Lower leg skin (tissue), 4 donors: ENCODE data around the gene BPIFB3. TPM values are rescaled to one million over a fixed set of nuclear protein-coding genes. Genes with fewer than 3 reads are reported as not detected.

ENCODE experiments used
- DNase-seq, 2 donors: peaks; one replicate each; pipeline ENCODE4 v3.0.0-alpha.2; 2019; ENCODE audit warnings: low spot score in 2 of 2
- H3K4me3 ChIP-seq: fragments of 200-600 bp; sonication (generic); 2 replicates; pipeline ENCODE4 v1.5.1; 2017; ENCODE audit warnings: mild to moderate bottlenecking, low read depth; ENCODE audit not compliant: poor library complexity, severe bottlenecking
- CTCF ChIP-seq, 3 donors: fragments of 450-650 bp; IDR thresholded peaks; one replicate each; pipeline ENCODE4 v1.5.1; 2016; ENCODE audit warnings: antibody characterized with exemption in 3 of 3, mild to moderate bottlenecking in 3 of 3, moderate library complexity in 2 of 3
- POLR2A ChIP-seq, 2 donors: fragments of 450-650 bp; IDR thresholded peaks; one replicate each; pipeline ENCODE4 v1.6.1; 2016 to 2017; ENCODE audit warnings: antibody characterized with exemption in 2 of 2, mild to moderate bottlenecking in 1 of 2, moderate library complexity in 1 of 2
- WGBS, 2 donors: methylation state at CpG; one replicate each; pipeline ENCODE4 v1.1.5; 2018; 5-methylcytosine and 5-hydroxymethylcytosine counted together
- intact Hi-C: fragments of 100-400 bp; cut with DNase I; formaldehyde crosslinking; loops from one replicate; pipeline ENCODE4 v1.15.0; 2023; ENCODE audit warnings: low total_unique reads
- total RNA-seq, 4 donors: library from RNA; depleted of rRNA; stranded (reverse); fragments of >200 nt; gene quantifications; one replicate each; pipeline ENCODE4 v1.1.0, GENCODE V29; 2016

BPIFB3 gene
- total RNA-seq, 4 donors from 2014 or later: not detected

- no peak for TF ChIP-seq CTCF (IDR thresholded peaks at IDR 0.05)
- intact Hi-C loops: no loop called here
- no peak for DNase-seq
- 49 to 61% methylated on average over 9 of the region's 9 CpGs for WGBS, 2 donors
- H3K4me3 ChIP-seq: no peak overlapping the region
Measured at GRCh38 chr20:33062105-33062824, 8.6 kb downstream of the BPIFB3 start.

DNA sequence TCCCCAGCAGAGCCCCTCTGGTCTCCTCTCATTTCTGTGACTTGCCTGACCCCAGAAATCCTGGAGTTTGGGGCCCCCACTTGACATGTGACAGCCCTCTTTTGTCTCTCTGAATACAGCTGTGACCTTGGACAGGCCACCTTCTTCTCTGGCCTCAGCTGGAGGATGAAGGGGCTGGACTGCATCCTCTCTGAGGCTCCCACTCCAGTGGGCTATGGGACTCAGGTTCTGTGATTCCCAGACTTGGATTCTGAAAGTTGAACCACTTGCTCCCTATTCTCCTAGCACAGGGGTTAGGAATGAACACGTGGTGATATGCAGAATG lies 9.1 kb downstream of the BPIFB3 start:
- WGBS, 2 donors: 75 to 89% methylated on average over 1 of the region's 1 CpG
- no peak overlapping the region for H3K4me3 ChIP-seq
- TF ChIP-seq CTCF (IDR thresholded peaks at IDR 0.05) (no peak), POLR2A (IDR thresholded peaks at IDR 0.05) (no peak)
- intact Hi-C loops: no loop called here
- no peak for DNase-seq

DNA sequence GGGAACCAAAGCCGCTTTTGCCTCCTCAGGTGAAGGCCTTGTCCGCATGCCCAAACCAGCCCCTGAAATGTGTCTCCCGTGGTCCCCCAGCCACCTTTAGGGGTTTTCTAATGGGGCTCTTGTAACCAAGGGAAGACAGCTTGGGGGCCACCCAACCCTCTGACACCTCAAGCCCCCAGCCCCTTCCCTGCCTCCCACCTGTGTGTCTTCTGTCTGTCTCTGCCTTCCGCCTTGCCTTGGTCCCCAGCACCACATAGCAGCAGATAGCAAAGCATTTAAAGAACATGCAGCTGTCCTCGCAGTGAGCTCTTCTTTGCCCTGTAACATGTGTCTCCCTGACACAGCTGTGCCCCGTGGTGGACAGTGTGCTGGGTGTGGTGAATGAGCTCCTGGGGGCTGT lies 9.6 kb downstream of the BPIFB3 start:
- intact Hi-C loops: no loop called here
- H3K4me3 ChIP-seq: no peak overlapping the region
- TF ChIP-seq CTCF (IDR thresholded peaks at IDR 0.05): no peak
- TF ChIP-seq POLR2A (IDR thresholded peaks at IDR 0.05): no peak
- WGBS, 2 donors: 82 to 91% methylated on average over 6 of the region's 6 CpGs
- DNase-seq: no peak

DNA sequence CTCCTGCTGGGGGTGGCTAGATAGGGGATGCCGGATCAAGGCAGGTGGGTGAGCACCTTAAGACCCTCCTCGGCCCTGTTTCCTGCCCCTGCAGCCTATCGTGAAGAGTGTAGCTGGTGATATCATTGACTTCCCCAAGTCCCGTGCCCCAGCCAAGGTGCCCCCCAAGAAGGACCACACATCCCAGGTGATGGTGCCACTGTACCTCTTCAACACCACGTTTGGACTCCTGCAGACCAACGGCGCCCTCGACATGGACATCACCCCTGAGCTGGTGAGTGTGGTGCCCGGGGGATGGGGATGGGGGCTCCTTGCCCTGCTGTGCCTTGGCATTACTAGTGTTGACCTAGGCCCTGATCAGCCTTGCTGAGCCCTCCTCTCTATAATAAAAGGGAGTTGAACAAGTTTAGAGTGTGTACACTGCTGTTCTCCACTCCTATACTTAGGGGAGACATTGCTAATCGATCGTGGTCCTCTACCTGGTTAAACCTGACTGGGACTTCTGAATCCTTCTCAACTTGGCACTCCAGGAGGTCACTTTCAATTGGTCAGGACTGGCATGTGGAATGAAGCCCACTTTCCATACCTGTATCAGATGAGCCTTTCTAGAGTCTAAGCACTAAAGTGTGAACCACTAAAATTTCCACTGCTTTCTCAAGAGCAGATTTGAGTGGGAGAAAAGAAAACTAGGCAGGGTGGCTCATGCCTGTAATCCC lies 11.0 kb downstream of the BPIFB3 start:
- intact Hi-C loops: no loop called here
- TF ChIP-seq POLR2A (IDR thresholded peaks at IDR 0.05) (no peak), CTCF (IDR thresholded peaks at IDR 0.05) (no peak)
- no peak overlapping the region for H3K4me3 ChIP-seq
- 90 to 92% methylated on average over 10 to 11 of the region's 11 CpGs for WGBS, 2 donors
- no peak for DNase-seq

- no peak for DNase-seq
- intact Hi-C loops: no loop called here
- no peak overlapping the region for H3K4me3 ChIP-seq
Measured at GRCh38 chr20:33065785-33066184, 12.1 kb downstream of the BPIFB3 start.

More at GRCh38 chr20:33065785-33066184, 12.1 kb downstream of the BPIFB3 start:
- TF ChIP-seq POLR2A (IDR thresholded peaks at IDR 0.05) (no peak), CTCF (IDR thresholded peaks at IDR 0.05) (no peak)
- WGBS, 2 donors: 66 to 68% methylated on average over 9 of the region's 9 CpGs
